ENCODE measurements around the gene AGRN.
"Not testable (repeated sequence)": the region's sequence is repeated elsewhere in the genome, so short reads cannot be mapped to it uniquely, and the experiment has no call there.

The AGRN gene

DNA sequence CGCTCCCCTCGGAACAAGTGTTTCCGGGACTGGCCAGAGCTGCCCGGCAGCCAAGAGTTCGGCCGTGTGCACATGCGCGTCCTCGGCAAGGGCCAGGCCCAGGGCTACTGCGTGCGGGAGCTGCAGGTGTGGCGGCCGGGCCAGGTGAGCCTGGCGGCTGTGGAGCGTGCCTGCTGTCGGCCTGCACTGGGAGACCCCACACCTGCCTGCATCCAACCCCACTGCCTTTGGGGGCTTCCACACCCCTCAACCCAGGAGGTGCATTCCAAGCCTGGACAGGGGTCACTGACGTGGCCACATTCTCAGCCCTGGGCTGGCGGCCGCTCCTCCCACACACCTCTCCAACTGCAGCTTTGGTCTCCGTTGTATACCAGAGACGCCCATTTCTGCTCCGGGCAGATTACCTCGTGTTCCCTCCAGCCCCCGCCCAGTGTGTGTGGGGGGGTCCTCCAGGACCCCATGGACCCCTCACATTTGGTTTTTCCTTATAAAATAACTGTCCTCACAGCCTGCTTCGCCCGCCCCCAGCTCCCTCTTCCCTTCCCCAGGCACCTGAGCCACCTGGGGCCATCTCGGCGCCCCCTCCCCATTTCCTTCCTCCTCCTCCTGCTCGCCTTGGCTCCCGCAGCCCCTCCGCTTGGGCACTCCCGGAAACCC lies 48.1 kb downstream of the AGRN start:
- DNase-seq = peak in 1 of 3 experiments; percentile 41

DNA sequence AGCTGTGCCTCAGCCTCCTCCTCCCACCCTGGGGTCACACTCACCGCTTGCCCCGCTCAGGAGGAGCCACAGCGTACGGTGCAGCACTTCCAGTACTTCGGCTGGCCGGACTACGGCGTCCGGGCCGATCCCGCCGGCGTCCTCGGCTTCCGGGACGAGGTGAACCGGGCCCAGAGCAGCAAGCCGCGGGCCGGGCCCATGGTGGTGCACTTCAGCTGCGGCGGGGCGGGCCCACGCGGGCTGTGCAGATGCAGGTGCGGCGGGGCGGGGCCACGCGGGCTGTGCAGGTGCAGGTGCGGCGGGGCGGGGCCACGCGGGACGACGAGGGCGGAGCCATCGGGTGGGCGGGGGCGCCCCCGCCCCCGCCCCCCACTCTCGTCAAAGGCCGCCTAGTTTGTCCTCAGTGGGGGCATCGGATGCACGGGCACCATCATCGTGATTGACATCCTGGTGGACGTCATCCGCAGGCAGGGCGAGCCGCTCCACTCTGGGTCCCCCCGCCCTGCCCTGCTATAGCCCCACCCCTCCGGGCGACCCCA lies 48.7 kb downstream of the AGRN start:
- DNase-seq = peak; percentile 63 to 83 (median 66)

DNA sequence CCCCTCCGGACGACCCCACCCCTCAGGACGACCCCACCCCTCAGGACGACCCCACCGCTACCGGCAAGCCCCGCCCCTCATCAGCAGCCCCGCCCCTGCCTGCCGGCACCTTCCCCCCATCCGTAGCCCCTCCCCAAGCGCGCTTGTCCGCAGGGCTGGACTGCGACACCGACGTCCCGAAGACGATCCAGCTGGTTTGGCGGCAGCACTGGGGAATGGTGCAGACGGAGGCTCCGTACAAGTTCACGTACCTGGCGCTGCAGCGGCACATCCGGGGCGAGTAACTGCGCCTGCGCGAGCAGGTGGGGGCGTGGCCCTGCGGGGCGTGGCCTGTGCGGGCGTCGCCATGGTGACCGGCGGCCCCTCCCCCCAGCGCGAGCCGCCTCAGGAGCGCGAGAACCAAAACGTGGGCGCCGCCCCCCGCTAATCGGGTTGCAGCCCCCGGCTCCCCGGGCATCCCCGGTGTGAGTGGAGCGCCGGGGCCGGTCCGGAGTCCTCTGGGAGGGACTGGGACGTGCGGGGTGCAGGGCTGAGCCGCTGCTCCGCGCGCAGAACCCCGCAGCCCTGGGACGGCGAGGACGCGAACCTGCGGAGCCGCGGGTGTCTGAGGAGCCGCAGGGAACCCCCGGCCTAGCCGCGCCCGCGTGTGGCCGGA lies 49.3 kb downstream of the AGRN start:
- peak; percentile 76 to 89 (median 85) for DNase-seq

- DNase-seq = no peak
These were observed 50.1 kb downstream of the AGRN start for GRCh38 chr1:1069711-1070676.

GRCh38 chr1:1071486-1072298 lies 51.8 kb downstream of the AGRN start:
- no peak for DNase-seq

- no peak for DNase-seq
These were observed 52.5 kb downstream of the AGRN start for GRCh38 chr1:1072299-1072848.

DNA sequence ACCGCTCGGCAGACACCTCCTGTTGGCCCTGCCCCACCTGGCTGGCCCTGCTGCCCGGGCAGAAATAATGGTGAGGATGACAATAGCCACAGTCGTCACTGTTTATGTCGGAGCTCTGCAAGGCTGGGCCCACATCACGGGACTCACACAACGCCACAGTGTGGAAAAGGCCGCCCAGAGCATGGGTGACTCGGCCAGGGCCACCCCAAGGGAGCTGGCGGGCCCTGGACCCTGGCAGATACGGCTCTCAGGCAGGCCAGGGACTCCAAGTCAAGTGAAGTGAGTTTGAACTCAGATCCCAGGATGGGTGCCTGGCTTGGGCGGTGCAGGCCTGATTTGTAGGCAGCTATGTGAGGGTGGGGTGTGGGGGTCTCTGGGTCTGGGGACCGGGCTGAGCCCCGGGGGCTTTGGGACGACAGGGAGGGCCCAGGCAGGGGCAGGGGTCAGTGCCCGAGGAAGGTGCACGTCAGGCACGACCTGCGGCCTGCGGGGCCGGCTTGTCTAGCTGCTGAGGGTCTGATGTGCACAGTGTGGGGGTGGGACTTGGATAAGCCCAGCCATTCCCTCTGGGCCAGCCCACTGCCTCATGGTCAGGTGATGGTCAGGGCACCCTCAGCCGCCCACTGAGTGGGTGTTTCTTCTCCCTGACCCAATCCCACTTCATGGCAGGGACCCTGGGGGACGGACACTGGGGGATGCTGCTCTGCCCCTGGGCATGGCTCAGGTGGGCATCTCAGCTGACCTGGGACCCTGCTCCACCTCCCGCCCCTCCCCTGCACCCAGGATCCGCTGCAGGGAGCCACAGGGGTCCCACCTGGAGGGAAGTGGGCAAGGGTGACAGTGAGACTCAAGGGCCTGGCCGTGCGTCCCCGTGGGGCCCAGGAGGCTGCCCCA lies 53.2 kb downstream of the AGRN start:
- no peak for DNase-seq

DNA sequence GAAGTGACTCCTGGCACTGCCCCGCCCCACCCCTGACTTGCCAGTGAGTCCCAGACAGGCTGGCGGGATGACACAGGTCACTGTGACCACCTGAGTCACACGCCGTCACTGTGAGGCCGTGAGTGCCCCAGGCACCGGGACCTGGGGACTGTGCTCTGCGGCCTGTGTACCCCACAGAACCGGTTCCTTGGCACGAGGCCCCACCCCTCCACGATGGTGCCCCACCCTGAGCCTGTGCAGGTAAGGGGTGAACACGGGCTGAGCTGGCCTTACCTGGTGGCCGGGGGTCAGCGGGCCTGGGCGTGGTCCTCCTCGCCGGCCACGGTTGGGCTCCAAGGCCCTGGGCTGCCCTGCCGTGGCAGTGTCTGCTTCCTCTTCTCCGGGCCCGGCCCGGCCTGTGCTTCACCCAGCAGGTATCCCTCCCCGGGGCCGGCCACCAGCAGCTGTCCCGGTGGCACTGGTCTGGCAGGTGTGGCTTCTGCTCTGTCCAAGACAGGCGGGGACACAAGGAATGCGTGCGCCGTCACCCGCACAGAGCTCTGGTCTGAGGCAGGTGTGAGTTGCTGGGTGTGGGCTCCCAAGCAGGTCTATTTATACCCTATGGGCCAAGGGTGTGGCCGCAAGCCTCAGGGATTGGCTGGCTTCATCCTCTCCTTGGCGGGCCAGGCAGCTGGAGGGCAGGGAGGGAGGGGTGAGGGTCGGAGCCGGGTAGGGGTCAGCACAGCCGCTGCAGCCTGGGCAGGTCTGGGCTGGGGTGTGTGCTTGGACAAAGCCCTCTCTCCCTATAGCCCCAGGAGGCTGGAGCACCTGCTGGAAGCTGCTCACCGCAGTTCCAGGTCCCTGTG lies 54.0 kb downstream of the AGRN start, which contains the start of gene RNF223:
Gene RNF223, minus strand, starts transcription at position 564 of the 845 bp plus-strand sequence. CDS start 1,740 bp downstream, outside the sequence.
- peak; percentile 23 to 70 (median 43) for DNase-seq

- DNase-seq = no peak
These were observed 54.8 kb downstream of the AGRN start for GRCh38 chr1:1074631-1075147.

DNA sequence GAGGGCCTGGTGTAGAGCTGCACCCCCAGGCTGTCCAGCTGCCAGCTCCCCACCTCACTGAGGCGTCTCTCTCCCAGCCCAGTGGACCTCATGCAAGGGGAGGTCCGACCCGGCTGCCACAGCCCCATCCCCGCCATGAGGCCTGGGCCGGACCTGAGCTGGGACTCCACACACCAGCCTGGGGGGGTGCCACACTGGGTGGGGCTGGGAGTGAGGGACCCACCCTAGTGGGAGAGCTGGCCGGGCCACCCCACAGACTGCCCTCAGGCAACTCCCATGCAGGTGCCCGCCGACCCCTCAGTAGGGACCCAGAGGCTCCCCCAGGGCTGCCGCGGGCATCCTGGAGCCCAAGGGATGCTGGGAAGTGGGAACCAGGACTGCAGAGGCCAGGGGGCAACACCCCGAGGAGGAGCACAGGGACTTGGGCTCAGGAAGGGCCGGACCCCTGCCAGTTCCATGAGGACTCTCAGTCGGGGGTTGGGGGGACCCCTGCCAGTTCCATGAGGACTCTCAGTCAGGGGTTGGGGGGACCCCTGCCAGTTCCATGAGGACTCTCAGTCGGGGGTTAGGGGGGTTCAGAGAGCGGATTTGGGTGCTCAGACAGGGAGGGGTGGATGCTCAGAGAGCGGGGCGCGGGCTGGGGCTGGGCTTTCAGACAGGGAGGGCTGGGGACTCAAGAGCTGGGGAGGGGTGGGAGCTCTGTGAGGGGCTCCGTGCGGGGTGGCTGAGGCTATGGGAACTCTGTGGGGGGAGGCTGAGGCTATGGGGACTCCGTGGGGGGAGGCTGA lies 55.4 kb downstream of the AGRN start:
- no peak for DNase-seq

GRCh38 chr1:1077396-1077795 lies 57.5 kb downstream of the AGRN start:
- DNase-seq = not testable (repeated sequence)

DNA sequence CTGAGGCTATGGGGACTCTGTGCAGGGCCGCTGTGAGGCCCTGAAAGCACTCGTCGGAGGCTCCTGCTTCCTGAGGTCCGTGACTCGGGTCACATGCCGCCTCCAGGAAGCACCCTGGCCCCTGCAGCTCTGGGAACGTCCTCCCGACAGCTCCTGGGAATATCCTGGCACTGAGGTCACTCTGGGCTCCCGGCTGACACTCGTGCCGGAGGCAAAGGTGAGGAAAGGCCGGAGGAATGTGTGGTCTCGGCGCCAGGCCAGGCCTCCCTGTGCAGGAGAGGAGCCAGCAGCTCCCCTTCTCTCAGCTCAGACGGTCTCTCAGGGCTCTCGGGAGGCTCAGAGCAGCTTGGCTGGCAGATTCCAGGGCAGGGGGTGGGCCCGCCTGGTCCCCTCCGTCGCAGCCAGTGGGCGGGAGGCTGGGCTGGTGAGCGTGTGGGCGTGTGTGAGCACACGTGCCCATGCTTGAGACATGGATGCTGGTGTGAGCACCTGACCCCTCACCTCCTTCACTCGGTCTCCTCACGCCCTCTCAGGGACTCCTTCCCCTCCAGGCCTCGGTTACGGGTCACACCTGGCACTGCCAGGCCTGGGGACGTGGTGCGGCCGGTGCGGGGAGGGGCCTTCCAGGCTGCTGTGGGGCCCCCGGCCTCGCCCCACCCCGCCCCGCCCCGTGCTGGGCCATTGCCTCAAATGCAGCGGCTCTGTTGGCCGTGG lies 59.6 kb downstream of the AGRN start:
- peak; percentile 48 to 78 (median 77) for DNase-seq

GRCh38 chr1:1080122-1080757 lies 60.3 kb downstream of the AGRN start:
- DNase-seq = peak; percentile 48 to 78 (median 77)

DNA sequence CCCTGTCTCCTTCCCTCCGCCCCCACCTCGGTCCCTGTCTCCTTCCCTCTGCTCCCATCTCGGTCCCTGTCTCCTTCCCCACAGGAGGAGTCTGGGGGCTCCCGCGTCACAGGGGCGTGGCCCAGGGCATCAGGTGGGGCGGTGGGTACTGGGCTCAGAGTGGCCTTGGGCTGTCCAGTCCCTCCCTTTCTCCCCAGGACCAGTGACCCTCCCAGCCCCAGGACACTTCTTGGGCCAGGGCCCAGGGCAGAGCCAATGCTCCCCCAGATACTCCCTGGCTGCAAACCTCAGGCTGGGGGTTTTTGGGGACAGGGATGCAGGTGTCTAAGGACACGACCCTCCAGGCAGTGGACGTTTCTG lies 61.0 kb downstream of the AGRN start:
- no peak for DNase-seq

GRCh38 chr1:1081311-1082238 lies 61.7 kb downstream of the AGRN start:
- DNase-seq = no peak

DNA sequence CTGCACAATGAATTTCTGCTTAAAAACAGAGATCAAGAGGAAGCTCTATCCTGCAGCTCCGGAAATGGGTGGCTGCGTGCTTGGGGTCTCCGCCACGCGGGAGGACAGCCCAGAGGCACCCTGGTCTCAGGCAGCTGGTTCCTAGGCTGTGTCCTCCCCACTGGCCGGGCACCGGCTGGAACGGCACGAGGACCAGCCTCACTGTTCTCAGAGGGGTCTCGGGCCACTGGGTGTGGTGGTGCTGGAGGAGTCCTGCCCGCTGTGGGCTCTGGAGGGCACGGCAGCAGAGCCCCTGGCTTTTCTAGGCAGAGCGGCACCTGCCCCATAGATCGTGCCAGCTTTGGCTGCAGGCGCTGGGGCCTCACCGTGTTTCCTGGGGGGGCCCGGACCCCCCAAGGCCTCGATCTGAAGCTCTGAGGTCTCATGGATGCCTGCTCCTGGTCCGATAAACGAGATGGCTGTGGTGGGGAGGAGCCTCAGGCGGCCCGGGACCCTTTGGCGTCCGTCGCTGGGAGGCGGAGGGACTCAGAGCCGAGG lies 62.4 kb downstream of the AGRN start:
- no peak for DNase-seq
